ENCODE results near the gene DMKN.
A peak's percentile ranks its signal among the peaks of the same experiment; 100 is the strongest.

Gene DMKN

GRCh38 chr19:35490364-35490763 lies 23.1 kb downstream of the DMKN start, which contains the start of gene KRTDAP:
TSS of gene KRTDAP (minus strand) at chr19:35490464. CDS start at chr19:35490442, 22 bp downstream.
- no peaks in the 10 kb centered on the region for H3K36me3 ChIP-seq (ENCODE audit: control insufficient read depth in 1 of 2, insufficient read depth in 2 of 2, low read length in 2 of 2)
- no peak within 1 kb of the TSS for H3K4me3 ChIP-seq (ENCODE audit: low read depth, low read length)
- DNase-seq = no peak
- H3K4ac ChIP-seq (ENCODE audit: low read depth, low read length) = no peak within 1 kb of the TSS
- no peak within 1 kb of the TSS for H4K91ac ChIP-seq (ENCODE audit: low read depth, low read length)
- no CpG with 5 or more reads among the region's 9 CpGs for WGBS (ENCODE audit: extremely low coverage, insufficient coverage, insufficient read length)
- no peaks in the 10 kb centered on the region for H3K79me1 ChIP-seq (ENCODE audit: low read length)
- H4K8ac ChIP-seq (ENCODE audit: low read depth, low read length) = no peak within 1 kb of the TSS
- H3K4me1 ChIP-seq (ENCODE audit: control insufficient read depth in 1 of 2, insufficient read depth in 2 of 2, low read length in 2 of 2) = no peaks in the 10 kb centered on the region
- no peak within 1 kb of the TSS for H2AFZ ChIP-seq (ENCODE audit: insufficient read depth, low read length, poor library complexity)
- H3K27me3 ChIP-seq (ENCODE audit: insufficient read depth, low read length) = no peaks in the 10 kb centered on the region
- H2BK120ac ChIP-seq (ENCODE audit: insufficient read depth, low read length, poor library complexity) = no peak within 1 kb of the TSS
- no peak within 1 kb of the TSS for H3K18ac ChIP-seq (ENCODE audit: low read length)
- no peak within 1 kb of the TSS for H3K23ac ChIP-seq (ENCODE audit: low read length)
- H3K4me2 ChIP-seq (ENCODE audit: low read length) = no peak within 1 kb of the TSS
- no peak within 1 kb of the TSS for H3K14ac ChIP-seq (ENCODE audit: low read length)
- no peak within 1 kb of the TSS for H3K27ac ChIP-seq (ENCODE audit: low read depth, low read length)
- H3K9ac ChIP-seq (ENCODE audit: low read length) = no peak within 1 kb of the TSS
- H2BK5ac ChIP-seq (ENCODE audit: low read depth, low read length, poor library complexity) = no peak within 1 kb of the TSS
- no peak within 1 kb of the TSS for H2AK5ac ChIP-seq (ENCODE audit: low read length)
- H2BK12ac ChIP-seq (ENCODE audit: low read length) = no peak within 1 kb of the TSS
- no peak within 1 kb of the TSS for H4K12ac ChIP-seq (ENCODE audit: low read depth, low read length)
- no peaks in the 10 kb centered on the region for H3K9me3 ChIP-seq (ENCODE audit: insufficient read depth, low read depth, low read length)
- H3K79me2 ChIP-seq (ENCODE audit: control insufficient read depth, insufficient read depth, low read length, poor library complexity) = no peaks in the 10 kb centered on the region

GRCh38 chr19:35488677-35489076 lies 24.8 kb downstream of the DMKN start:
- H2BK5ac ChIP-seq (ENCODE audit: low read depth, low read length, poor library complexity) = no peak overlapping the region
- DNase-seq = no peak
- H2AK5ac ChIP-seq (ENCODE audit: low read length) = no peak overlapping the region
- no peak overlapping the region for H3K4me3 ChIP-seq (ENCODE audit: low read depth, low read length)
- H3K9ac ChIP-seq (ENCODE audit: low read length) = no peak overlapping the region
- H2AFZ ChIP-seq (ENCODE audit: insufficient read depth, low read length, poor library complexity) = no peak overlapping the region
- no peak overlapping the region for H3K4ac ChIP-seq (ENCODE audit: low read depth, low read length)
- H3K79me1 ChIP-seq (ENCODE audit: low read length) = no peaks in the 10 kb centered on the region
- no peaks in the 10 kb centered on the region for H3K36me3 ChIP-seq (ENCODE audit: control insufficient read depth in 1 of 2, insufficient read depth in 2 of 2, low read length in 2 of 2)
- H3K27me3 ChIP-seq (ENCODE audit: insufficient read depth, low read length) = no peaks in the 10 kb centered on the region
- no peaks in the 10 kb centered on the region for H3K9me3 ChIP-seq (ENCODE audit: insufficient read depth, low read depth, low read length)
- WGBS (ENCODE audit: extremely low coverage, insufficient coverage, insufficient read length) = no CpG with 5 or more reads among the region's 16 CpGs
- no peak overlapping the region for H4K12ac ChIP-seq (ENCODE audit: low read depth, low read length)
- H3K79me2 ChIP-seq (ENCODE audit: control insufficient read depth, insufficient read depth, low read length, poor library complexity) = no peaks in the 10 kb centered on the region
- H4K91ac ChIP-seq (ENCODE audit: low read depth, low read length) = no peak overlapping the region
- no peak overlapping the region for H2BK12ac ChIP-seq (ENCODE audit: low read length)
- no peak overlapping the region for H2BK120ac ChIP-seq (ENCODE audit: insufficient read depth, low read length, poor library complexity)
- no peak overlapping the region for H4K8ac ChIP-seq (ENCODE audit: low read depth, low read length)
- H3K14ac ChIP-seq (ENCODE audit: low read length) = no peak overlapping the region
- no peak overlapping the region for H3K27ac ChIP-seq (ENCODE audit: low read depth, low read length)
- no peak overlapping the region for H3K4me2 ChIP-seq (ENCODE audit: low read length)
- no peak overlapping the region for H3K23ac ChIP-seq (ENCODE audit: low read length)
- H3K18ac ChIP-seq (ENCODE audit: low read length) = no peak overlapping the region
- no peaks in the 10 kb centered on the region for H3K4me1 ChIP-seq (ENCODE audit: control insufficient read depth in 1 of 2, insufficient read depth in 2 of 2, low read length in 2 of 2)

- Histone ChIP-seq H3K9me3 (ENCODE audit: insufficient read depth, low read depth, low read length) (no peaks in the 10 kb centered on the region), H3K79me2 (ENCODE audit: control insufficient read depth, insufficient read depth, low read length, poor library complexity) (no peaks in the 10 kb centered on the region), H3K18ac (ENCODE audit: low read length) (no peak overlapping the region), H2BK12ac (ENCODE audit: low read length) (no peak overlapping the region), H3K4ac (ENCODE audit: low read depth, low read length) (no peak overlapping the region), H2AK5ac (ENCODE audit: low read length) (no peak overlapping the region), H3K4me2 (ENCODE audit: low read length) (no peak overlapping the region), H4K8ac (ENCODE audit: low read depth, low read length) (no peak overlapping the region), H3K27ac (ENCODE audit: low read depth, low read length) (no peak overlapping the region), H3K27me3 (ENCODE audit: insufficient read depth, low read length) (no peaks in the 10 kb centered on the region), H2BK120ac (ENCODE audit: insufficient read depth, low read length, poor library complexity) (no peak overlapping the region), H3K79me1 (ENCODE audit: low read length) (no peaks in the 10 kb centered on the region), H3K14ac (ENCODE audit: low read length) (no peak overlapping the region), H4K12ac (ENCODE audit: low read depth, low read length) (no peak overlapping the region), H3K9ac (ENCODE audit: low read length) (no peak overlapping the region), H2AFZ (ENCODE audit: insufficient read depth, low read length, poor library complexity) (no peak overlapping the region), H3K4me1 (ENCODE audit: control insufficient read depth in 1 of 2, insufficient read depth in 2 of 2, low read length in 2 of 2) (no peaks in the 10 kb centered on the region), H2BK5ac (ENCODE audit: low read depth, low read length, poor library complexity) (no peak overlapping the region), H3K36me3 (ENCODE audit: control insufficient read depth in 1 of 2, insufficient read depth in 2 of 2, low read length in 2 of 2) (no peaks in the 10 kb centered on the region), H4K91ac (ENCODE audit: low read depth, low read length) (no peak overlapping the region), H3K23ac (ENCODE audit: low read length) (peak overlapping the region; percentile 62), H3K4me3 (ENCODE audit: low read depth, low read length) (no peak overlapping the region)
- no CpG with 5 or more reads among the region's 10 CpGs for WGBS (ENCODE audit: extremely low coverage, insufficient coverage, insufficient read length)
- no peak for DNase-seq
Observed at GRCh38 chr19:35487656-35488182, 25.7 kb downstream of the DMKN start.

- Histone ChIP-seq H2BK12ac (ENCODE audit: low read length) (no peak overlapping the region), H2AFZ (ENCODE audit: insufficient read depth, low read length, poor library complexity) (no peak overlapping the region), H3K9ac (ENCODE audit: low read length) (no peak overlapping the region), H4K12ac (ENCODE audit: low read depth, low read length) (no peak overlapping the region), H3K4me1 (ENCODE audit: control insufficient read depth in 1 of 2, insufficient read depth in 2 of 2, low read length in 2 of 2) (no peaks in the 10 kb centered on the region), H3K4me3 (ENCODE audit: low read depth, low read length) (no peak overlapping the region), H3K79me2 (ENCODE audit: control insufficient read depth, insufficient read depth, low read length, poor library complexity) (no peaks in the 10 kb centered on the region), H3K4me2 (ENCODE audit: low read length) (no peak overlapping the region), H3K79me1 (ENCODE audit: low read length) (no peaks in the 10 kb centered on the region), H3K23ac (ENCODE audit: low read length) (no peak overlapping the region), H2BK120ac (ENCODE audit: insufficient read depth, low read length, poor library complexity) (no peak overlapping the region), H3K14ac (ENCODE audit: low read length) (no peak overlapping the region), H3K18ac (ENCODE audit: low read length) (no peak overlapping the region), H3K4ac (ENCODE audit: low read depth, low read length) (no peak overlapping the region), H4K8ac (ENCODE audit: low read depth, low read length) (no peak overlapping the region), H3K27ac (ENCODE audit: low read depth, low read length) (no peak overlapping the region), H3K9me3 (ENCODE audit: insufficient read depth, low read depth, low read length) (no peaks in the 10 kb centered on the region), H3K36me3 (ENCODE audit: control insufficient read depth in 1 of 2, insufficient read depth in 2 of 2, low read length in 2 of 2) (no peaks in the 10 kb centered on the region), H3K27me3 (ENCODE audit: insufficient read depth, low read length) (no peaks in the 10 kb centered on the region), H2BK5ac (ENCODE audit: low read depth, low read length, poor library complexity) (no peak overlapping the region), H4K91ac (ENCODE audit: low read depth, low read length) (no peak overlapping the region), H2AK5ac (ENCODE audit: low read length) (no peak overlapping the region)
- no peak for DNase-seq
- WGBS (ENCODE audit: extremely low coverage, insufficient coverage, insufficient read length) = no CpG with 5 or more reads among the region's 3 CpGs
Observed at GRCh38 chr19:35486268-35486708, 27.2 kb downstream of the DMKN start.
